Activated naive CD4-positive, alpha-beta T cell treated with anti-CD3 and anti-CD28 coated beads, Interleukin-2, amount 50 U/mL, for 24 hours (primary cell): ENCODE data around the gene GNL3L.
"Not testable (repeated sequence)": the region's sequence is repeated elsewhere in the genome, so short reads cannot be mapped to it uniquely, and the experiment has no call there.

Source experiments
- H3K27ac Mint-ChIP-seq: one replicate; pipeline ENCODE4 v1.8.0; 2021; ENCODE audit warnings: mild to moderate bottlenecking, mixed read lengths
- H3K27me3 Mint-ChIP-seq: one replicate; pipeline ENCODE4 v1.8.0; 2021; ENCODE audit warnings: mixed read lengths
- H3K36me3 Mint-ChIP-seq: one replicate; pipeline ENCODE4 v1.8.0; 2021; ENCODE audit warnings: mixed read lengths
- H3K4me1 Mint-ChIP-seq: one replicate; pipeline ENCODE4 v1.8.0; 2021; ENCODE audit warnings: mixed read lengths
- H3K4me3 Mint-ChIP-seq: one replicate; pipeline ENCODE4 v1.8.0; 2021; ENCODE audit warnings: mild to moderate bottlenecking, mixed read lengths
- H3K9me3 Mint-ChIP-seq: one replicate; pipeline ENCODE4 v1.8.0; 2021; ENCODE audit warnings: mixed read lengths

Gene GNL3L

GRCh38 chrX:54530357-54530900, 410 bp downstream of the GNL3L start:
- peaks cover 40% of the 10 kb centered on the region for H3K4me1 Mint-ChIP-seq
- peaks cover 16% of the 10 kb centered on the region for H3K36me3 Mint-ChIP-seq

DNA sequence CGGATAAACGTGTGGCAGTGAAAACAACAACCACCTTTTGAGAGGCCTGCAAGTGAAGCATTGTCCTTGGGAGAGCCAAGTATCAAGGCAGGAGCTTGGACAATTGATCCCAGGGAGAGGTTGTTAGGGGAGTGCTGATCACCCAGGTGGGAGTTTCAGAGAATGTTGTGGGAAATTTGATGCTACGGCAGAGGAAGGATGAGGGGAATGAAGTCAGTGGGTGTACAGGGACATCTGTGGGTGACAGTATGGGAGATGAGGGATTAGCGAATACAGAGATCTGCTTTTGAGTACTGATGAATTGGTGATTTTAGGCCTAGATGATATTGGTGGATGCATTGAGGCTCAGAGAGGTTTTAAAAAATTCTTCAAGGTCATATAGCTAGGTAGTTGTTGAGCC, 4.3 kb downstream of the GNL3L start:
- Mint-ChIP-seq H3K9me3 (no peaks in the 10 kb centered on the region), H3K27ac (peak overlapping the region; percentile 3), H3K4me1 (peaks cover 39% of the 10 kb centered on the region), H3K4me3 (peak overlapping the region; percentile 40), H3K36me3 (peaks cover 18% of the 10 kb centered on the region), H3K27me3 (no peaks in the 10 kb centered on the region)

More at GRCh38 chrX:54530357-54530900, 410 bp downstream of the GNL3L start:
- Mint-ChIP-seq H3K27ac (peak overlapping the region; percentile 95), H3K9me3 (no peaks in the 10 kb centered on the region), H3K4me3 (peak overlapping the region; percentile 96), H3K27me3 (no peaks in the 10 kb centered on the region)

GRCh38 chrX:54540289-54540688, 10.3 kb downstream of the GNL3L start:
- Mint-ChIP-seq H3K27ac (no peak overlapping the region), H3K27me3 (no peaks in the 10 kb centered on the region), H3K4me1 (peaks cover 5% of the 10 kb centered on the region), H3K9me3 (no peaks in the 10 kb centered on the region), H3K4me3 (no peak overlapping the region), H3K36me3 (peaks cover 14% of the 10 kb centered on the region)

DNA sequence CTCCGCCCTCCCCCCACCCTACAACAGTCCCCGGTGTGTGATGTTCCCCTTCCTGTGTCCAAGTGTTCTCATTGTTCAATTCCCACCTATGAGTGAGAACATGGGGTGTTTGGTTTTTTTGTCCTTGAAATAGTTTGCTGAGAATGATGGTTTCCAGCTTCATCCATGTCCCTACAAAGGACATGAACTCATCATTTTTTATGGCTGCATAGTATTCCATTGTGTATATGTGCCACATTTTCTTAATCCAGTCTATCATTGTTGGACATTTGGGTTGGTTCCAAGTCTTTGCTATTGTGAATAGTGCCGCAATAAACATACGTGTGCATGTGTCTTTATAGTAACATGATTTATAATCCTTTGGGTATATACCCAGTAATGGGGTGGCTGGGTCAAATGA, 12.2 kb downstream of the GNL3L start:
- not testable (repeated sequence) for H3K27ac Mint-ChIP-seq, H3K4me1 Mint-ChIP-seq, H3K27me3 Mint-ChIP-seq, H3K9me3 Mint-ChIP-seq, H3K4me3 Mint-ChIP-seq
- peaks cover 13% of the 10 kb centered on the region for H3K36me3 Mint-ChIP-seq

- peaks cover 19% of the 10 kb centered on the region for H3K36me3 Mint-ChIP-seq
- H3K27ac Mint-ChIP-seq = no peak overlapping the region
- H3K9me3 Mint-ChIP-seq = no peaks in the 10 kb centered on the region
- no peaks in the 10 kb centered on the region for H3K27me3 Mint-ChIP-seq
- no peak overlapping the region for H3K4me3 Mint-ChIP-seq
- H3K4me1 Mint-ChIP-seq = no peaks in the 10 kb centered on the region
These were observed 20.8 kb downstream of the GNL3L start for GRCh38 chrX:54550821-54551220.

DNA sequence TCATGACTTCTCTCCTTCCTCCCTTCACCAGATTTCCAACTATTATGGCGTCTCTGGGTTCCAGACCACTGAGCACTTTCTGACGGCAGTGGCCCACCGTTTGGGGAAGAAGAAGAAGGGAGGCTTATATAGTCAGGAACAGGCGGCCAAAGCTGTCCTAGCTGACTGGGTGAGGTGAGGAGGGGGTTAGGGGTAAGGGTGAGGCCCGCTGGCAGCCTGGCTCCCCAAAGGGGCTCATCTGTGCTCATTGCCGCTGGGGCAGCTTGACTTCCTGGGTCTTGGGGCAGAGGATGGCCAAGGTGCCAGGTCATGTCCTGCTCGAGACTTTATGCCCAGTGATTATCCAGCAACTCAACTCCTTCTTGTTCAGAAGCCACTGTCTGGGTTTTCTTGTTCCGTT, 21.8 kb downstream of the GNL3L start:
- H3K36me3 Mint-ChIP-seq = peaks cover 19% of the 10 kb centered on the region
- H3K9me3 Mint-ChIP-seq = no peaks in the 10 kb centered on the region
- H3K27ac Mint-ChIP-seq = no peak overlapping the region
- H3K27me3 Mint-ChIP-seq = no peaks in the 10 kb centered on the region
- no peak overlapping the region for H3K4me3 Mint-ChIP-seq
- no peaks in the 10 kb centered on the region for H3K4me1 Mint-ChIP-seq

- H3K27ac Mint-ChIP-seq, H3K4me3 Mint-ChIP-seq, H3K36me3 Mint-ChIP-seq, H3K9me3 Mint-ChIP-seq, H3K4me1 Mint-ChIP-seq, H3K27me3 Mint-ChIP-seq: not testable (repeated sequence)
These were observed 25.0 kb downstream of the GNL3L start for GRCh38 chrX:54555006-54555405.

DNA sequence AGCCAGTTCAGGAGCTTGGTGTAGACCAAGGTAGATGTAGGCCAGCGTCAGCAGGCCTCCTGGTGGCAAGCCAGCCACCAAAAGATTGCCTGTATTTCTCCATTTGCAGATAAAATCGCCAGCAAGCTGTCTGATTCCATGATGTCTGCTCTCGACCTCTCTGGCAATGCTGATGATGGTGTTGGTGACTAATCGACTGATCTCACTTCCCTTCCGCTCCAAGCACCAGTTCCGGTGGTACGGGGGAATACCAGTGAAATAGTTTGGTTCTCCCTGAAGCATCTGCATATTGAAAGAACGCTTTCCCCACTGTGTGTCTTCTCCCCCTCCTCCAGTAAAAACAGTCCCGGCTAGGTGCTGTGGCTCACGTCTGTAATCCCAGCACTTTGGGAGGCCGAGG, 30.4 kb downstream of the GNL3L start:
- no peaks in the 10 kb centered on the region for H3K27me3 Mint-ChIP-seq
- H3K36me3 Mint-ChIP-seq = peaks cover 6% of the 10 kb centered on the region
- H3K4me3 Mint-ChIP-seq = no peak overlapping the region
- H3K4me1 Mint-ChIP-seq = no peaks in the 10 kb centered on the region
- no peaks in the 10 kb centered on the region for H3K9me3 Mint-ChIP-seq
- no peak overlapping the region for H3K27ac Mint-ChIP-seq

DNA sequence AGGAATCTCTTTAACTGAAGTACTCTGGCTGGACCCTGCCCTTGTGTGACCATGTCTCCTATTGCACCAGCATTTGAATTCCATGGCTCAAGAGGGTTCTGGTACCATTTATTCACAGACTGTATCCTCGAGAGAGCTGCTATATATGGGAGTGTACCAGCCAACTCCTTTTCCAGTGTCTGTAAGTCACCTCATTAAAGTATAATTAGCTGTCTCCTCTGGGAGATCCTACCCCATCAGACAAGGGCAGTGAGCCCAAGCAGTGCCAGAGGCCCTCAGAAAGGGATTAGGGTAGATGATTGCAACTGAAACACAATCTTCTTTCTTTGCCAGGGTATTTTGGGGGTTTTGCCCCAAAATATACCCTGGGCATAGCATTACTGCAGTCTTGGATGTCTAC, 31.6 kb downstream of the GNL3L start:
- no peaks in the 10 kb centered on the region for H3K27me3 Mint-ChIP-seq
- no peaks in the 10 kb centered on the region for H3K4me1 Mint-ChIP-seq
- H3K4me3 Mint-ChIP-seq = no peak overlapping the region
- no peak overlapping the region for H3K27ac Mint-ChIP-seq
- H3K36me3 Mint-ChIP-seq = peaks cover 6% of the 10 kb centered on the region
- no peaks in the 10 kb centered on the region for H3K9me3 Mint-ChIP-seq

GRCh38 chrX:54564936-54565335, 34.9 kb downstream of the GNL3L start:
- Mint-ChIP-seq H3K27ac (no peak overlapping the region), H3K36me3 (peaks cover 14% of the 10 kb centered on the region), H3K27me3 (no peaks in the 10 kb centered on the region), H3K4me1 (no peaks in the 10 kb centered on the region), H3K9me3 (no peaks in the 10 kb centered on the region), H3K4me3 (no peak overlapping the region)

GRCh38 chrX:54570332-54570731, 40.3 kb downstream of the GNL3L start:
- no peaks in the 10 kb centered on the region for H3K4me1 Mint-ChIP-seq
- peaks cover 23% of the 10 kb centered on the region for H3K36me3 Mint-ChIP-seq
- H3K27me3 Mint-ChIP-seq = no peaks in the 10 kb centered on the region
- H3K27ac Mint-ChIP-seq = no peak overlapping the region
- H3K4me3 Mint-ChIP-seq = no peak overlapping the region
- H3K9me3 Mint-ChIP-seq = no peaks in the 10 kb centered on the region

- not testable (repeated sequence) for H3K4me1 Mint-ChIP-seq, H3K27me3 Mint-ChIP-seq, H3K4me3 Mint-ChIP-seq, H3K27ac Mint-ChIP-seq, H3K9me3 Mint-ChIP-seq
- peaks cover 30% of the 10 kb centered on the region for H3K36me3 Mint-ChIP-seq
These were observed 42.6 kb downstream of the GNL3L start for GRCh38 chrX:54572641-54573040.

GRCh38 chrX:54597728-54598127, 67.7 kb downstream of the GNL3L start:
- Mint-ChIP-seq H3K36me3 (peaks cover 7% of the 10 kb centered on the region), H3K4me3 (no peak overlapping the region), H3K27ac (no peak overlapping the region), H3K9me3 (no peaks in the 10 kb centered on the region), H3K27me3 (no peaks in the 10 kb centered on the region), H3K4me1 (peaks cover 8% of the 10 kb centered on the region)

- H3K9me3 Mint-ChIP-seq = no peaks in the 10 kb centered on the region
- no peaks in the 10 kb centered on the region for H3K27me3 Mint-ChIP-seq
- peaks cover 2% of the 10 kb centered on the region for H3K36me3 Mint-ChIP-seq
- H3K4me3 Mint-ChIP-seq = no peak overlapping the region
- no peak overlapping the region for H3K27ac Mint-ChIP-seq
- no peaks in the 10 kb centered on the region for H3K4me1 Mint-ChIP-seq
These were observed 72.5 kb downstream of the GNL3L start for GRCh38 chrX:54602563-54602962.
